DMS153 treated with DMSO at 0.1 percent for 48 hours (cell line): ENCODE measurements around the gene PRSS21.

ENCODE experiments used
- DNase-seq: peaks from one replicate; lab custom pipeline; 2025; ENCODE audit not compliant: unreplicated experiment; lab: John Stamatoyannopoulos, UW

Gene PRSS21

DNA sequence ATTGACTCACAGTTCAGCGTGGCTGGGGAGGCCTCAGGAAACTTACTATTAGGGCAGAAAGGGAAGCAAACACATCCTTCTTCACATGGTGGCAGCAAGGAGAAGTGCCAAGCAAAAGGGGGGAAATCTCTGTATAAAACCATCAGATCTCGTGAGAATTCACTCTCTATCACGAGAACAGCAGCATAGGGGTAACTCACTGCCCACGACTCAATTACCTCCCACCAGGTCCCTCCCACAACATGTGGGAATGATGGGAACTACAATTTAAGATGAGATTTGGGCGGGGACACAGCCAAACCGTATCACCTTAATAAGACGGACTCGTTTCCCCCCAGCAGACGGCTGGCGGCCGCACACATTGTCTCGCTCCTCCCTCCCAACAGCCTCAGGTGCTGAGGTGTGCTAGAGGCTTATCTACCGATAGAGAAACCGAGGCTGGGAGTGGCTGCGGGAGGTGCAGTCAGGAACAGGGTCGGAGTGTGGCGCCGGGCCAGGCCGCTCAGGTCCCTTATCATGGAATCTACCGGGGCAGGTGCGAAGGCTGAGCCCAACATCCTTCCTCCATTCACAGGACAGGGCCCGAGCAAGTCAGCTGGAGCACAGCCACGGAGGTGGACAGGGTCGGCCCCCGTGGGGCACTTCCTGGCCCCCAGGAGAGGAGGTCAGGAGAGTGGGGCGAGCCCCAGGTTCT is 8.2 kb downstream of the PRSS21 start:
- DNase-seq: no peak

DNA sequence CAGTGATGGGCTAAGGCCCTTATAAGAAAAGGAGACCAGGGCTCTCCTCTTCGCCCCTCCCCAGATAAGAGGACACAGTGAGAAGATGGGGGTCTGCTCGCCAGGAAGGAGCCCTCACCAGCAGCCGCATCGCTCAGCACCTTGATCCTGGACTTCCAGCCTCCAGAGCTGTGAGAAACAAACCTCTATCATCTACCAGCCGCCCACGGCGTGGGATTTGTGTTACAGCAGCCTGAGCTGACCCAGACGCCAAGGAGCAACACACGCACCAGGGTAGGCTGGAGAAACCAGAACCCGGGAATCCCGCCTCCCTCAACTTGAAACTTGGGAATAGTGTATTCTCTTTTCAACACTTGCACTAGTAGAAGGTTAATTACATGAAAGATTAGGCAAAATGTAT is 8.9 kb downstream of the PRSS21 start:
- DNase-seq: no peak

DNA sequence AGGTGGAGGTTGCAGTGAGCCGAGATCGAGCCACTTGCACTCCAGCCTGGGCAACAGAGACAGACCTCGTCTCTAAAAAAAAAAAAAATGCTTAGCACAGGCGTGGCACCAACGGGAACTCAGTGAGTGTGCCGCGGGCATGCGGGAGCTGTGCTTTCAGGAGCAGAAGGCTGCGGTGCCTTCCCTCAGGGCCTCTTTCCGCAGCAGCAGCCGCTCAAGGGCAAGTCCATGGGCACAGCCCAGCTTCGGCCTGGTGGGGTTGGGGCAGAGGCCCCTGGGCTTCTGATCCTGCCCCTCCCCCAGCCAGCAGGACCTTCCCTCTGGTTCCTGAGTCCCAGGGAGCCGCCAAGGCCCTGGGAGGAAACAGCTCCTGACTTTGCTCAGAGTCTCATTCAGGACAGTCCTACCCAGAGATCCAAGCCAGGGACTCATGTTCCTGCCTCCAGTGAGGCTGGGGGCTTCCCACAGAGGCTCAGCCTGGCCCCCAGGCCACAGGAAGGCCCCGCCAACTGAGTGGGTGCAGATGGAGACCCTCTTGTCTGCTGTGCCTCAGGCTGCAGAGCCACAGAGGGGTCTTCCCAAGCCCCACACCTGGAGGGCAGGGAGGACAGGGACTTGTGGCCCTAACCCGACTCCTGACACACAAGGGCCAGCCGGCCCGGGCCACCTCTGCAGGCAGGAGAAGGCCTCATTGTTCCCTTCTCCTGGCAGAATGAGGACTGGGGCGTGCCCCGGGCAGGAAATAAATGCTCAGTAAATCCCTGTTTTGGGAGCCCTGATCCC is 9.7 kb downstream of the PRSS21 start:
- DNase-seq: no peak

DNA sequence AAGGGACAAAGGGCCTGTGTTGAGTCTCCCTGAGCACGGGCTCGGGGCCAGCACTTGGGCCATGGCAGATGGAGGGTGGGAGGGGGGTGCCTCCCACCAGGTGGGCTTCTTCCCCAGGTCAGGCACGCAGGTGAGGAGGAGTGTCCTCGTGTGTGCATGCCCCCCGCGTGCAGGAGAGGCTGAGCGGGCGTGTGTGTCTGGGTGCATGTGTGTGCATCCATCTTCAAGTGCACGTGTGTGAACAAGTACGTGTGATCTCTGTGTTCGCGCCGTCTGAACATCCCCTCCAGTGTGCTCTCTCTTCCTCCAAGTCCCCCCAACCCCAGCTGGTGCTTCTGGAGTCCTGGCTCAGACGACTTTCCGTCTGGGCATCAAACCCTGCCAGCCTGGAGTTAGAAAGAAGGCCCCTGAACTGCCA is 10.3 kb downstream of the PRSS21 start:
- no peak for DNase-seq

DNA sequence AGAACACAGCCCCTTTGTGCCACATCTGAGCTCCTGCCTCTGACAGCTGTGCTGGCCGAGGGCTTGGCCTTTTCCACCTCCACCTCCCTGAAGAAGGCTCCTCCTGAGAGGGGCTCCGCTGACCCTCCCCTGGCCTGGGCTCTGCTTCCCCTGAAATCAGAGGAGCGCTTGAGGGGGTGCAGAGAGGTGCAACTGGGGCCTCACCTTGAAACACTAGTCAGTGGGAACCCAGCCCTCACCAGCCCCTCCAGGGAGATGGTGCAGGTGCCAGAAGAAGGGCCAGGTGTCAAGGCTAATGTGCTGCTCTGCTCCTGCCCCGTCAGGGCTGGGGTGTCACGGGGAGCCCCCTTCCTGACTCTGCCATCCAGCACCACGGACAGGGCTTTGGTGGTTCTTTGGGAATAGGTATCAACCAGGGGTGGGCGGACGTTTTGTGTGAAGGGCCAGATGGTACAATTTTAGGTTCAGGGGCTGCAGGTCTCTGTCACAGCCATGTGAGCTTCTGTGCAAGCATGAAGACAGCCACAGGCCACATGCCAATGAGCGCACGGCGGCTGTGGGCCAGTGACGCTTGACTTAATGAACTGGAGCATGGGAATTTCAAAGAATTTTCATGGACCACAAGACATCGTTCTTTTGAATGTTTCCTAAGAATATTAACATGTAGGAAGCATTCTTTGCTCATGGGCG is 10.9 kb downstream of the PRSS21 start:
- DNase-seq: no peak

DNA sequence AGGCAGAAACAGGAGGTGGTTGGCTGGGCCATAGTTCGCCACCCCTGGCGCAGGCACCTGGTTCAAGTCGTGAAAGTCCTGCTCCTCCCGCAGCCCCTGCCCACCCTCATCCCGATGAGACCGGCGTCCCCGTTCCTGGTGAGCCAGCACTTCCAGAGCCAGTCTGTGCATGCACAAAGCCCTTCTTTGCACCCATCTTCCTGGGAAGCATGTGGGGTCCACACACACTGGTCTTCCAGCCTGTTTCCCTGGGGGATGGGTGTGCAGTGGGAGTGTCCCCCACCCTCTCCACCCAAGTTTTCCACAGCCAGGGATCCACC is 11.4 kb downstream of the PRSS21 start:
- DNase-seq: no peak

DNA sequence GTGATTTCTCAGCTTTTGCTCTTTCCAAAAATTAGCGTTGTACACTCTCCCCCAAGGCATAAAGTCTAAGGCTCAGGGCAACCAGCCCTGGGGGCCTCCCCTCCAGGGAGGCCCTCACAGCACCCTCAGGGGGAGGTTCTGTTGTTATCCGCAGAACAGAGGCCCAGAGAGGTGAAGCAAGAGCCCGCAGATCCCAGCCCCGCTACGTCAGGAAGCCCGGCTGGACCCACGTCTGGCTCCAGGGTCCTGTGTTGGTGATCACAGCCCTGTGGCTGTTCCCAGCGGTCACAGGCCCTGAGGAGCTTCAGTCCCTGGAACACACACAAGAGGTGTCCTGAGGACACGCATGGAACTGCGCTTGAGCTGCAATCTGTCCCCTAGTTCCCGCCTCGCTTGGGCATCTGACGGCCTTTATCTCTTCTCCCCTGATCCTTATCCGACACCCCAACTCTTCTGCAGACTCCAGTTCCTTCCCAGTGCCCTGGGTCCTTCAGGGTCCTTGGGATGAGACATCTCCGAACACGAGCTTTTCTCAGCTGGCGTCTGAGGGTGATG is 11.9 kb downstream of the PRSS21 start:
- DNase-seq: no peak

DNA sequence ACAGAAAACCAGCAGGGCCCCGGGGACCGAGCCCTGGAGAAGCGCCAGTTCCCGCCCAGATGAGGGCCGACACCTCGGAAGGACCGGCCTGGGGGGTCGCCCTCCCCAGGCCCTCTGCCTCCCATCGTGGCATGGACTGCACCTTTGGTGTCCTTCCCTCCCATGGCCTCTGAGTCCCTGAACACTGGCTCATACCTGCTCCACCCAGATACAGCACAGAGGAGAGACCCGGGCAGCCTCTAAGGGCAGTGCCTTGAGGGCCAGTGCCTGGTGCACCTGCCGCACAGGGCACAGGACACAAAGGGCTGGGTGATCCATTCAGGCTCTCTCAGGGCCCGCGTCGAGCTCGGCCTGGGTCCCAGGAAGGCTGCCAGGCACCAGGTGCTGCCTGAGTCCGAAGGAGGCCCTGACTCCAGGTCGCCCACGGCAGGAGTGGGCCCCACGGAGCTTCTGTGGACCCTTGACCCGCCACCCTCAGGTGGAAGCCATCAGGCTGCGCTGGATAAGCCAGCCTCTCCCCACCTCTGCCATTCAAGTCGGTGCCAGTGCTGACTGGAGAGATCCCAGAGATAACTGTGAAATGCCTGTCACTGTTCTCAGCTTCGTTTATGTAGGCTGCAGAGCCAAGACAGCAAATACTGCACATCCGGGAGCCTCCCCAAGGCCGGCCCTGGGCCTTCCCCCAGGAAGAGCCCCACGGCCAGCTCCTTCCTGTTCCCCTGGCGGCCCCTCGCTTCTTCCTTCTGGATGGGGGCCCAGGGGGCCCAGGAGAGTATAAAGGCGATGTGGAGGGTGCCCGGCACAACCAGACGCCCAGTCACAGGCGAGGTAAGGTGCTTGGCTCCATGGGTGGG is 12.7 kb downstream of the PRSS21 start, which contains the start of gene ZG16B:
TSS of gene ZG16B (plus strand) at position 803 of the 854 bp plus-strand sequence. CDS start 139 bp downstream, outside the sequence.
- no peak for DNase-seq

DNA sequence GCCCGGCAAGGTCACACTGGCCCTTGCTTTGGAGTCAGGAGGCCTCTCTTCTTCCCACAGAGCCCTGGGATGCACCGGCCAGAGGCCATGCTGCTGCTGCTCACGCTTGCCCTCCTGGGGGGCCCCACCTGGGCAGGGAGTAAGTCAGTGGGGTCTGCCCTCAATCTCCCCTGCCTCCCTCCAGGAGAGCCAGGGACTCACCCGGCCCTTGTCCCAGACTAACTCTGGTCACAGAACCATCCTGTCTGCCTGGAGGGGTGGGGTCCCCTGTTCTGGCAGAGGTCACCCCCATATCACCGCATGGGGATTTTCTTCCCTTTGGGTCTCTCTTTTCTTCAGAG is 13.3 kb downstream of the PRSS21 start:
- DNase-seq: no peak

DNA sequence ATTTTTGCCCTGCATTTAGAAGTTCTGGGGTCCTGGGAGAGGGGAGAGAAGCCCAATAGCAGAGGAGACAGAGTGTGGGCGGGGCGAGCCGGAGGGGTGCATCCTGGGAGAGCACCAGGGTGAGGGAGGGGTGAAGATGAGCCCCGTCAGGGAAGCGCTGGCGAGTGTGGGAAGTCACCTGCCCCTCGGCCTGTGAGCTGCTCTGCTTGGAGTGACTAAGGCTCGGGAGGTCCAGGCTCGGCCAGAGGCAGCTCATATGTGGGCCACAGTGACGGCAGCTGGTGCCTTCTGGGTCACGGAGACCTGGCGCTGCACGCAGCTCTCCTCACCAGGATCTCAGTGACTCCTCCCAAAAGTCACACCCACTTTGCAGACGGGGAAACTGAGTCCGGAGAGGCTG is 14.2 kb downstream of the PRSS21 start:
- no peak for DNase-seq

DNA sequence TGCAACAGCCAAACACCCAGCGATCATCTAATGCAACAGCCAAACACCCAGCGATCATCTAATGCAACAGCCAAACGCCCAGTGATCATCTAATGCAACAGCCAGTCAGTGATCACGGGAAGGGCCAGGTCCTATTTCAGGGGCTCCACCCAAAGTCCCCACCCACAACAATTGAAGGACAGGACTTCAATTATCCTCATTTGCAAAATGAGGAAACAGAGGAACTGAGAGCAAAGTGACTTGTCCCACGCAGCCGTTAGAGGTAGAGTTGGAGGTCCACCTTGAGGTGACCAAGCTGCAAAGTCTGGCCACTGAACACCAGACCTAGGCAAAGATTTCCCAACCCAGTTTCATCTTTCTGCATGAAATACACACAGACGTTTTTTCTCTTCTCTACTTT is 16.7 kb downstream of the PRSS21 start:
- no peak for DNase-seq

DNA sequence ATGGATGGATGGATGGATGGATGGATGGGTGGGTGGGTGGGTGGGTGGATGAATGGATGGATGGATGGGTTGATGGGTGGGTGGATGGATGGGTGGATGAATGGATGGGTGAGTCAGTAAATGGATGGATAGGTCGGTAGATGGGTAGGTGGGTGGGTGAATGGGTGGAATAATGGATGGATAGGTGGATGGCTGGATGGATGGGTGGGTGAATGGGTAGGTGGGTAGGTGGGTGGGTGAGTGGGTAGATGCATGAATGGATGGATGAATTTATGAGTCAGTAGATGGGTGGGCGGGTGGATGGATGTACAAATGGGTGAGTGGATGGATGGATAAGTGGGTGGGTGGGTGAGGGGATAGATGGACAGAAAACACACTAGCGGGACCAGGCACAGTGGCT is 17.9 kb downstream of the PRSS21 start:
- DNase-seq: no peak

DNA sequence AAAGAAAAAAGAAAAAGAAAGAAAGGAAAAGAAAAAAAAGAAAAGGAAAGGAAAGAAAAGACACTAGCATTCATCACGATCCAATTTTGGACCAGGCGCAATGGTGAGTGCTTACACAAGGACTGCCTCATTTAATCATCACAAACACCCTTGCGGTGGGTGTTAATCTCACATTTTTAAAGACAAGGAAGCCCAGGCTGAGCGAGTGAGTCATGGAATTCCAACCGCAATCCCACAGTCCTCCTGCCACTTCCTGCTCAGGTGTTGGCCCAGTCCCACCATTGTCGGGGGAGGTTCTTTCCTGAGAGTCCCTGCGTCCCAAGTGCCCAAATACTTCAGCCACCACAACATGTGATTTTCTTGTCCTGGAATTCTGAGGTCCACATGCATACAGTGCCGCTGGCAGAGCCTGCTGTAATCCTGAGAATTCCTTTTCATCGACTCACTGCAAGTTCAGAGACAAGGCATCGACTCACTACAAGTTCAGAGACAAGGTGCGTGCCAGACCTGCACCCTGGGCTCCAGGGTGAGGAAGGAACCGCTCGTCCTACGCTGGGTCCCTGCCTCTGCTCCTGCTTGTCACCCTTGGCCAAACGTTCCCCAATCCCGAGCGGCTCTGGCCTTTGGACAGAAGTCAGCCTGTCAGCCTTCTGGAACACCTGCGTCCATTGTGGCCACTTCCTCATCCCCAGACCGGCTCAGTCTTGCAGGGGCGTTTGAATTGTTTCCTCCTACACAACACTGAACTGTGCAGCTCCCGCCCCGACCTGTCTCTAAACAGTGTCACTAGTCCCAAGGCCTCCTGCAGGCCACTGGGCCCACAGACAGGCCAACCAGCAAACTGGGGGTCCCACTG is 18.8 kb downstream of the PRSS21 start:
- no peak for DNase-seq

DNA sequence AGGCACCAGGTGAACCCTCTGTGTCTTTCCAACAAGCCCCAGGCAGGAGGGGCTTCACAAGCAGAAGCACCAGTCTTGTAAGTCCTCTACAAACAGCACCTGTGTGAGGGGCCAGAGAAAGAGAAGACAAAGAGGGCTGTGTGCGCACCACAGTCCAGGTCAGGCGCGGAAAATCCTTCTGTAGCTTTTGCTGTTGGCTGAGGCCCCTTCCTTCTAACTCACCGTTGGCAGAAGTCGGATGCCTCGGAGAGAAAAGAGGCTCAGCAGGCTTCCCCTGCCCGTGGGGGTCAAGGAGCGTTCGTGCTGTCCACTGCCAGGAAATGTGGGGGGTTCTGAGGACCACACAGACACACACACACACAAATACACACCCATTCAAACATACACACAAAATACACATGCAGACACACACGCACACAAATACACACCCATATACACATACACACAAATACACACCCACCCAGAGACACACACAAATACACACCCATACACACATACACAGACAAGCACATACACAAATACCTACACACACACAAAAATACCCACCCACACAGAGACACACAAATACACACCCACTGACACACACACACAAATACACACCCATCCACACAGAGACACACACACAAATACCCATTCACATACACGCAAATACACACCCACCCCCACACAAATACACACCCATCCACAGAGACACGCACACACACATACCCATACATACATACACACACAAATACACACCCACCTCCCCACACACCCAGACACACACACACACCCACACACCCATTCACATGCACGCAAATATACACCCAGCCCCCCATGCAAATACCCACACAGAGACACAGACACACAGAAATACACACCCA is 19.8 kb downstream of the PRSS21 start:
- no peak for DNase-seq

DNA sequence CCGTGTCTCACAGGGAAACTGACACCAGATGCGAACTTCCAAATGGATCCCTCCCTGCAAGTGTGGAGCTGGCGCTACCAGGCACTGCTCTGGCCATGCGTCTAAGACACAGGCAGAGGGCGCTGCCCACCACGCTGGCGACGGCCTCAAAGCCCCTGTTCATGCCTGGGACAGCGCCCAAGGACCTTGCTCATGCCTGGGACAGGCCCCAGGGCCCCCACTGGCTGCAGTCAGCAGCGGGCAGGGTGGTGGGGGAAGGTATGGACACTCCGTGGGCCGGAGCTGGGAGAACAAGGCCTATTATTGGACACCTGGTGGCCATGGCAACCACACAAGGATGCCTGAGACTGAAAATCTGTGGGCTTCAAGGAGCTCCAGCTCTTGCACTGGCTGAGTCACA is 21.9 kb downstream of the PRSS21 start:
- DNase-seq: no peak

DNA sequence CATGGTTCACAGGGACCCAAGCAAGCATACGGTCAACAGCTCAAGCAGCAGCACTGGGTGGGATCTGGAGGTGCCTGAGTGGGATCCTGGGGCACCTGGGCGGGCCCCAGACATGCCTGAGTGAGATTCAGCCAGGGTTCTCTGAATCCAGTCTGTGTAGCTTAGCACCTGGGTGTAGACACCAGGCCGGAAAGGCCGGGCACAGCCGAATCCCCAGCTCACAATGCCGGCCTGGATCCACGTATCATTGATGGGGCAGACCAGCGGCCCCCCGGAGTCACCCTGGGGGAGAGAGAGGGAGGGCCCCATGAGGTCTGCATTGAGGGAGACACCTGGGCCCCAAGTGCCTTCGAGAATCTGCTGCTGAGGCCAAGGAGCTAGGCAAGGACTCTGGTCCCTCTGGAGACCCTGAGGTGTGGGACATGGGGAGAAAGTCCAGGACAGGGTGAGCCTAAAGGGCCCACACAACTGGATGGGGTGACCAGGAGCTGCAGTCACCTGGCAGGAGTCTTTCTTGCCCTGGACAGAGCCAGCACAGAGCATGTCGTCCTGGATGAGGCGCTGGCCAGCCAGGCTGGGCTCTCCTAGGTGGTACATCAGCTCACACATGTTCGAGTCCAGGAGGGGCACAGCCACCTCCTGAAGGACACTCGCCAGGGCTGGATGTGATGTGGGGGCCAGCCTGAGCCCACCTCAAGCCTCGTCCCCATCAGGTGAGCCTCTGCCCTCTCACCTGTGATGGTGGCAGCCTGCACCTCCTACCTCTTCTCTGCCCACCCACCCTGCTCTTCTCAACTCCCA is 22.8 kb downstream of the PRSS21 start:
- DNase-seq: no peak

DNA sequence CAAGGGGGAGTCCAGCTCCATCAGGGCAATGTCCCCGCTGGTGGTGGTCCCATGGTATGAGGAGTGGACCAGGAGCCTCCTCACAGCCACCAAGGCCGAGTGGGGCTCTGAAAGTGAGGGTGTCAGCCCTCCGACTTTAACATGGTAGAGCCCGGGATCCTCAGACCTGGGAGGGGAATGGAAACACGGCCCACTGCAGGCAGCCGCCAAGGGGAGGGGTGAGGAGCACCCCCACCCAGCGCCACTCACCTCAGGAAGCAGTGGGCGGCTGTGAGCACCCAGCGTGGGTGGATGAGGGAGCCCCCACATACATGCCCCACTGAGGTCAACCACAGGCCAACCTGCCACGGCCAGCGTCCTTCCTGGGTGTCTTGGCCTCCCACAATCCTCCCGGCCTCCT is 23.9 kb downstream of the PRSS21 start:
- DNase-seq: no peak

DNA sequence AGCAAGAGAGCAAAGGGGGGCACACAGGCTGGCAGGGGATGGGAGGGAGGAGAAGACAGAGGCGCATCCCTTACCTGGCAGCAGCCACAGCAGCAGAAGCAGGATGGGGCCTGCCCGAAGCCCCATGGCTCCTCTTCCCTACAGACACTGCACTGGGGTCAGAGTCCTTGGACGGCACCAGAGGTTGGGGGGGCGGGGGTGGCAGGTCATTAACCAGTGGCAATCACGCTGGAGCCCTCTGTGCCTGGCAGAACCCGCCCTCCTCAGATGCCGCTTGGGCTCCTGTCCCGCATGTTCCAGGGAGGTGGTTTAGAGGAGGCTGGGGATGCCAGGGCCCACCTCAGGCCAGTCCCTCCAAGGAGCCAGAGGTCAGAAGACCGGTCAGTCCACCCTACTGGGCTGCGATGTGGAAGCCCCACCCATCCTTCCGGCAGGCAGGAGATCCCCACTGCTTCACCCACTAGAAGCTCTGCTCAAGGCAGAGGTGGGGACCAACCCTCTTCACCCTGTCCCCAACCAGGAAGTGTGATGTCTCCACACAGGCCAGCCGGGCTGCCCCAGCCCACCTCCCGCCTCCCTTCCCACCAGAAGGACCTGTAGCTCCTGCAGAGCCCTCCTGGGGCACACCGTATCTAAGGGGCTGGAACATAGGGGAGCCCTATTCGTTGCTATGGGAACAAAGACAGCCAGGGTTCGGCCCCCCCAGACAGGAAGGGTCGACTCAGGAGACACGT is 24.7 kb downstream of the PRSS21 start:
- no peak for DNase-seq
